ENCODE data around the gene FAT1.

- TF ChIP-seq, protein P1, sequence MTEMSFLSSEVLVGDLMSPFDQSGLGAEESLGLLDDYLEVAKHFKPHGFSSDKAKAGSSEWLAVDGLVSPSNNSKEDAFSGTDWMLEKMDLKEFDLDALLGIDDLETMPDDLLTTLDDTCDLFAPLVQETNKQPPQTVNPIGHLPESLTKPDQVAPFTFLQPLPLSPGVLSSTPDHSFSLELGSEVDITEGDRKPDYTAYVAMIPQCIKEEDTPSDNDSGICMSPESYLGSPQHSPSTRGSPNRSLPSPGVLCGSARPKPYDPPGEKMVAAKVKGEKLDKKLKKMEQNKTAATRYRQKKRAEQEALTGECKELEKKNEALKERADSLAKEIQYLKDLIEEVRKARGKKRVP (CRISPR knock-in tag; IDR thresholded peaks at IDR 0.05) = no peak
- TF ChIP-seq CTCF (IDR thresholded peaks at IDR 0.05 in 2 of 3, conservative IDR thresholded peaks at IDR 0.05 in 1 of 3; ENCODE audit: insufficient read depth in 2 of 3, low read depth in 1 of 3, low read length in 3 of 3) (no peak), ZNF184 (CRISPR knock-in tag; IDR thresholded peaks at IDR 0.05) (no peak), SREBF1 (IDR thresholded peaks at IDR 0.05; ENCODE audit: borderline replicate concordance, low read depth, low read length) (no peak), EGR1 (conservative IDR thresholded peaks at IDR 0.05) (no peak), ZNF695 (CRISPR knock-in tag; IDR thresholded peaks at IDR 0.05) (no peak), STAG1 (CRISPR knock-in tag; IDR thresholded peaks at IDR 0.05; ENCODE audit: borderline replicate concordance) (no peak), CREB1 (IDR thresholded peaks at IDR 0.05) (no peak), CREB1 (CRISPR knock-in tag; IDR thresholded peaks at IDR 0.05) (no peak), ZBED1 (IDR thresholded peaks at IDR 0.05) (no peak), POLR2AphosphoS5 (IDR thresholded peaks at IDR 0.05; ENCODE audit: control insufficient read depth, insufficient read depth, low read depth, low read length) (no peak), REST (IDR thresholded peaks at IDR 0.05; ENCODE audit: borderline replicate concordance) (no peak), REST (CRISPR knock-in tag; IDR thresholded peaks at IDR 0.05; ENCODE audit: low read depth) (no peak), ZNF197 (CRISPR knock-in tag; IDR thresholded peaks at IDR 0.05; ENCODE audit: low read depth) (no peak), NR2C2 (CRISPR knock-in tag; IDR thresholded peaks at IDR 0.05) (no peak), NR2C2 (tag; IDR thresholded peaks at IDR 0.05) (no peak), FIP1L1 (IDR thresholded peaks at IDR 0.05; ENCODE audit: low read depth, low read length, poor library complexity, severe bottlenecking) (no peak)
Observed at GRCh38 chr4:186743261-186743660, 19.6 kb upstream of the FAT1 start.
